ENCODE data around the gene FAM174B.

Gene FAM174B

GRCh38 chr15:92665100-92665555, 9.6 kb upstream of the FAM174B start:
- Histone ChIP-seq H3K4me3 (ENCODE audit: control insufficient read depth in 1 of 7, extremely low read depth in 1 of 7, insufficient read depth in 4 of 7, low read depth in 2 of 7, low read length in 6 of 7) (peak overlapping the region in 1 of 7 experiments; percentile 37), H3K27me3 (replicated peaks in 2 of 5; ENCODE audit: control insufficient read depth in 4 of 5, insufficient read depth in 5 of 5, low read length in 4 of 5) (no peaks in the 10 kb centered on the region), H3K9me3 (ENCODE audit: control extremely low read depth in 1 of 5, control insufficient read depth in 4 of 5, insufficient read depth in 2 of 5, low read depth in 1 of 5, low read length in 4 of 5) (no peaks in the 10 kb centered on the region), H3K36me3 (ENCODE audit: control insufficient read depth in 4 of 4, insufficient read depth in 4 of 4, low read length in 3 of 4) (no peaks in the 10 kb centered on the region), H3K4me1 (ENCODE audit: control extremely low read depth in 1 of 4, control insufficient read depth in 4 of 4, insufficient read depth in 4 of 4, low read length in 3 of 4) (peaks cover 0 to 15% (median 4%) of the 10 kb centered on the region in 4 experiments), H3K27ac (ENCODE audit: insufficient read depth in 1 of 2, low read depth in 1 of 2, low read length in 2 of 2, poor library complexity in 1 of 2, severe bottlenecking in 2 of 2) (no peak overlapping the region)
- ChIA-PET POLR2A (no interaction called here), CTCF (no interaction called here)
- DNase-seq, result peak in 2 of 3 donors; percentile 15 to 17
- WGBS (ENCODE audit: insufficient coverage), result 4% methylated on average over 4 of the region's 10 CpGs

GRCh38 chr15:92664178-92664900, 8.8 kb upstream of the FAM174B start:
- POLR2A ChIA-PET, result no interaction called here
- Histone ChIP-seq H3K36me3 (ENCODE audit: control insufficient read depth in 4 of 4, insufficient read depth in 4 of 4, low read length in 3 of 4) (no peaks in the 10 kb centered on the region), H3K4me1 (ENCODE audit: control extremely low read depth in 1 of 4, control insufficient read depth in 4 of 4, insufficient read depth in 4 of 4, low read length in 3 of 4) (peaks cover 0 to 15% (median 4%) of the 10 kb centered on the region in 4 experiments), H3K27ac (ENCODE audit: insufficient read depth in 1 of 2, low read depth in 1 of 2, low read length in 2 of 2, poor library complexity in 1 of 2, severe bottlenecking in 2 of 2) (no peak overlapping the region), H3K27me3 (replicated peaks in 2 of 5; ENCODE audit: control insufficient read depth in 4 of 5, insufficient read depth in 5 of 5, low read length in 4 of 5) (no peaks in the 10 kb centered on the region), H3K4me3 (ENCODE audit: control insufficient read depth in 1 of 7, extremely low read depth in 1 of 7, insufficient read depth in 4 of 7, low read depth in 2 of 7, low read length in 6 of 7) (no peak overlapping the region), H3K9me3 (ENCODE audit: control extremely low read depth in 1 of 5, control insufficient read depth in 4 of 5, insufficient read depth in 2 of 5, low read depth in 1 of 5, low read length in 4 of 5) (no peaks in the 10 kb centered on the region)
- DNase-seq, result no peak
- 97% methylated on average over 9 of the region's 12 CpGs for WGBS (ENCODE audit: insufficient coverage)
- CTCF ChIA-PET, result interaction anchor here (1.3 to 1.5 kb wide), 2 partner anchors 17 to 46 kb away, joined by 3 to 4 read pairs; no protein-coding TSS in a partner anchor

GRCh38 chr15:92663250-92663951, 7.8 kb upstream of the FAM174B start:
- WGBS (ENCODE audit: insufficient coverage), result 81% methylated on average over 13 of the region's 13 CpGs
- no peak for DNase-seq
- ChIA-PET CTCF (interaction anchor here (1.3 to 1.5 kb wide), 2 partner anchors 17 to 47 kb away, joined by 3 to 4 read pairs; no protein-coding TSS in a partner anchor), POLR2A (no interaction called here)
- H3K4me3 ChIP-seq (ENCODE audit: control insufficient read depth in 1 of 7, extremely low read depth in 1 of 7, insufficient read depth in 4 of 7, low read depth in 2 of 7, low read length in 6 of 7), result no peak overlapping the region
- H3K27me3 ChIP-seq (replicated peaks in 2 of 5; ENCODE audit: control insufficient read depth in 4 of 5, insufficient read depth in 5 of 5, low read length in 4 of 5), result no peaks in the 10 kb centered on the region
- H3K36me3 ChIP-seq (ENCODE audit: control insufficient read depth in 4 of 4, insufficient read depth in 4 of 4, low read length in 3 of 4), result no peaks in the 10 kb centered on the region
- H3K4me1 ChIP-seq (ENCODE audit: control extremely low read depth in 1 of 4, control insufficient read depth in 4 of 4, insufficient read depth in 4 of 4, low read length in 3 of 4), result peaks cover 0 to 14% (median 4%) of the 10 kb centered on the region in 4 experiments
- H3K27ac ChIP-seq (ENCODE audit: insufficient read depth in 1 of 2, low read depth in 1 of 2, low read length in 2 of 2, poor library complexity in 1 of 2, severe bottlenecking in 2 of 2), result no peak overlapping the region
- no peaks in the 10 kb centered on the region for H3K9me3 ChIP-seq (ENCODE audit: control extremely low read depth in 1 of 5, control insufficient read depth in 4 of 5, insufficient read depth in 2 of 5, low read depth in 1 of 5, low read length in 4 of 5)

GRCh38 chr15:92662762-92663161, 7.2 kb upstream of the FAM174B start:
- no peak overlapping the region for H3K27ac ChIP-seq (ENCODE audit: insufficient read depth in 1 of 2, low read depth in 1 of 2, low read length in 2 of 2, poor library complexity in 1 of 2, severe bottlenecking in 2 of 2)
- no peaks in the 10 kb centered on the region for H3K9me3 ChIP-seq (ENCODE audit: control extremely low read depth in 1 of 5, control insufficient read depth in 4 of 5, insufficient read depth in 2 of 5, low read depth in 1 of 5, low read length in 4 of 5)
- H3K27me3 ChIP-seq (replicated peaks in 2 of 5; ENCODE audit: control insufficient read depth in 4 of 5, insufficient read depth in 5 of 5, low read length in 4 of 5), result no peaks in the 10 kb centered on the region
- no peak for DNase-seq
- no peak overlapping the region for H3K4me3 ChIP-seq (ENCODE audit: control insufficient read depth in 1 of 7, extremely low read depth in 1 of 7, insufficient read depth in 4 of 7, low read depth in 2 of 7, low read length in 6 of 7)
- POLR2A ChIA-PET, result no interaction called here
- H3K4me1 ChIP-seq (ENCODE audit: control extremely low read depth in 1 of 4, control insufficient read depth in 4 of 4, insufficient read depth in 4 of 4, low read length in 3 of 4), result peaks cover 0 to 10% (median 4%) of the 10 kb centered on the region in 4 experiments
- WGBS (ENCODE audit: insufficient coverage), result no CpG with 5 or more reads among the region's 4 CpGs
- H3K36me3 ChIP-seq (ENCODE audit: control insufficient read depth in 4 of 4, insufficient read depth in 4 of 4, low read length in 3 of 4), result no peaks in the 10 kb centered on the region
- CTCF ChIA-PET, result interaction anchor here (1.5 kb wide), 1 partner anchor 18 kb away, joined by 4 read pairs; no protein-coding TSS in a partner anchor

GRCh38 chr15:92661956-92662355, 6.4 kb upstream of the FAM174B start:
- no peaks in the 10 kb centered on the region for H3K36me3 ChIP-seq (ENCODE audit: control insufficient read depth in 4 of 4, insufficient read depth in 4 of 4, low read length in 3 of 4)
- H3K4me3 ChIP-seq (ENCODE audit: control insufficient read depth in 1 of 7, extremely low read depth in 1 of 7, insufficient read depth in 4 of 7, low read depth in 2 of 7, low read length in 6 of 7), result no peak overlapping the region
- peaks cover 0 to 10% (median 4%) of the 10 kb centered on the region in 4 experiments for H3K4me1 ChIP-seq (ENCODE audit: control extremely low read depth in 1 of 4, control insufficient read depth in 4 of 4, insufficient read depth in 4 of 4, low read length in 3 of 4)
- peaks cover 0 to 2% (median 0%) of the 10 kb centered on the region in 5 experiments for H3K27me3 ChIP-seq (replicated peaks in 2 of 5; ENCODE audit: control insufficient read depth in 4 of 5, insufficient read depth in 5 of 5, low read length in 4 of 5)
- ChIA-PET POLR2A (no interaction called here), CTCF (no interaction called here)
- H3K27ac ChIP-seq (ENCODE audit: insufficient read depth in 1 of 2, low read depth in 1 of 2, low read length in 2 of 2, poor library complexity in 1 of 2, severe bottlenecking in 2 of 2), result no peak overlapping the region
- H3K9me3 ChIP-seq (ENCODE audit: control extremely low read depth in 1 of 5, control insufficient read depth in 4 of 5, insufficient read depth in 2 of 5, low read depth in 1 of 5, low read length in 4 of 5), result no peaks in the 10 kb centered on the region
- no peak for DNase-seq

GRCh38 chr15:92661069-92661468, 5.5 kb upstream of the FAM174B start:
- CTCF ChIA-PET, result no interaction called here
- DNase-seq, result no peak
- H3K4me3 ChIP-seq (ENCODE audit: control insufficient read depth in 1 of 7, extremely low read depth in 1 of 7, insufficient read depth in 4 of 7, low read depth in 2 of 7, low read length in 6 of 7), result no peak overlapping the region
- POLR2A ChIA-PET, result no interaction called here
- H3K4me1 ChIP-seq (ENCODE audit: control extremely low read depth in 1 of 4, control insufficient read depth in 4 of 4, insufficient read depth in 4 of 4, low read length in 3 of 4), result peaks cover 0 to 13% (median 5%) of the 10 kb centered on the region in 4 experiments
- WGBS (ENCODE audit: insufficient coverage), result 96% methylated on average over 11 of the region's 11 CpGs
- peaks cover 0 to 1% (median 0%) of the 10 kb centered on the region in 5 experiments for H3K9me3 ChIP-seq (ENCODE audit: control extremely low read depth in 1 of 5, control insufficient read depth in 4 of 5, insufficient read depth in 2 of 5, low read depth in 1 of 5, low read length in 4 of 5)
- H3K36me3 ChIP-seq (ENCODE audit: control insufficient read depth in 4 of 4, insufficient read depth in 4 of 4, low read length in 3 of 4), result no peaks in the 10 kb centered on the region
- no peak overlapping the region for H3K27ac ChIP-seq (ENCODE audit: insufficient read depth in 1 of 2, low read depth in 1 of 2, low read length in 2 of 2, poor library complexity in 1 of 2, severe bottlenecking in 2 of 2)
- peaks cover 0 to 11% (median 0%) of the 10 kb centered on the region in 5 experiments for H3K27me3 ChIP-seq (replicated peaks in 2 of 5; ENCODE audit: control insufficient read depth in 4 of 5, insufficient read depth in 5 of 5, low read length in 4 of 5)

GRCh38 chr15:92657486-92657885, 1.9 kb upstream of the FAM174B start:
- no peaks in the 10 kb centered on the region for H3K36me3 ChIP-seq (ENCODE audit: control insufficient read depth in 4 of 4, insufficient read depth in 4 of 4, low read length in 3 of 4)
- peaks cover 0 to 1% (median 0%) of the 10 kb centered on the region in 5 experiments for H3K9me3 ChIP-seq (ENCODE audit: control extremely low read depth in 1 of 5, control insufficient read depth in 4 of 5, insufficient read depth in 2 of 5, low read depth in 1 of 5, low read length in 4 of 5)
- no peak overlapping the region for H3K27ac ChIP-seq (ENCODE audit: insufficient read depth in 1 of 2, low read depth in 1 of 2, low read length in 2 of 2, poor library complexity in 1 of 2, severe bottlenecking in 2 of 2)
- peaks cover 0 to 13% (median 3%) of the 10 kb centered on the region in 5 experiments for H3K27me3 ChIP-seq (replicated peaks in 2 of 5; ENCODE audit: control insufficient read depth in 4 of 5, insufficient read depth in 5 of 5, low read length in 4 of 5)
- H3K4me1 ChIP-seq (ENCODE audit: control extremely low read depth in 1 of 4, control insufficient read depth in 4 of 4, insufficient read depth in 4 of 4, low read length in 3 of 4), result peaks cover 3 to 24% (median 15%) of the 10 kb centered on the region in 4 experiments
- ChIA-PET POLR2A (no interaction called here), CTCF (no interaction called here)
- no peak for DNase-seq
- 100% methylated on average over 3 of the region's 5 CpGs for WGBS (ENCODE audit: insufficient coverage)
- H3K4me3 ChIP-seq (ENCODE audit: control insufficient read depth in 1 of 7, extremely low read depth in 1 of 7, insufficient read depth in 4 of 7, low read depth in 2 of 7, low read length in 6 of 7), result no peak overlapping the region

Measured in common myeloid progenitor, CD34-positive (primary cell).